Measurements from ENCODE around the gene HCRT.

The HCRT gene

DNA sequence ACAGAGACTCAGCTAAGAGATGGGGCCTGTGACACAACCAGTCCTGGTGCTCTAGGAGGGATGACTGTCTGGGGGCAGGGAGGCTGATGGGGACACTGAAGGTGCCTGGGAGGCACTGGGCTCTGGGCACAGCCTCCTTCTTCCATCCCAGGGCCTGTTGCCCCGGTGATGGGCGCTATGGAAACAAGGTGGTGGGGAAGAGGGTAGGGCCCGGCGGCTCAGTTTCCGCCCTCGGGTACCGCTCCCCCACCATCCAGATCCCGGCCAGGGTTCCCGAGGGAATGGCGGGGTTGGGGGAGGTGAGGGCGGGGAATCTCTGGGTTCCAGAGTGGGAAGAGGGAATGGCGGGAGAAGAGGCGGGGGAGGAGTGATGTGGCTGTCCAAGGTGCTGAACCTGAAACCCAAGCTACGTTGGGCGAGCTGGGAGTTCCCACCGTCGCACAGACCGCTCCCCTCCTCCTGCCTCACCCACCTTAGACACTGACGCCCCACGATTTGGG is 5.3 kb downstream of the HCRT start:
- TF ChIP-seq, protein P1, sequence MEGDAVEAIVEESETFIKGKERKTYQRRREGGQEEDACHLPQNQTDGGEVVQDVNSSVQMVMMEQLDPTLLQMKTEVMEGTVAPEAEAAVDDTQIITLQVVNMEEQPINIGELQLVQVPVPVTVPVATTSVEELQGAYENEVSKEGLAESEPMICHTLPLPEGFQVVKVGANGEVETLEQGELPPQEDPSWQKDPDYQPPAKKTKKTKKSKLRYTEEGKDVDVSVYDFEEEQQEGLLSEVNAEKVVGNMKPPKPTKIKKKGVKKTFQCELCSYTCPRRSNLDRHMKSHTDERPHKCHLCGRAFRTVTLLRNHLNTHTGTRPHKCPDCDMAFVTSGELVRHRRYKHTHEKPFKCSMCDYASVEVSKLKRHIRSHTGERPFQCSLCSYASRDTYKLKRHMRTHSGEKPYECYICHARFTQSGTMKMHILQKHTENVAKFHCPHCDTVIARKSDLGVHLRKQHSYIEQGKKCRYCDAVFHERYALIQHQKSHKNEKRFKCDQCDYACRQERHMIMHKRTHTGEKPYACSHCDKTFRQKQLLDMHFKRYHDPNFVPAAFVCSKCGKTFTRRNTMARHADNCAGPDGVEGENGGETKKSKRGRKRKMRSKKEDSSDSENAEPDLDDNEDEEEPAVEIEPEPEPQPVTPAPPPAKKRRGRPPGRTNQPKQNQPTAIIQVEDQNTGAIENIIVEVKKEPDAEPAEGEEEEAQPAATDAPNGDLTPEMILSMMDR (IDR thresholded peaks at IDR 0.05; ENCODE audit: extremely low read depth, insufficient read depth, missing control alignments), result no peak
- DNase-seq (ENCODE audit: low spot score), result no peak

DNA sequence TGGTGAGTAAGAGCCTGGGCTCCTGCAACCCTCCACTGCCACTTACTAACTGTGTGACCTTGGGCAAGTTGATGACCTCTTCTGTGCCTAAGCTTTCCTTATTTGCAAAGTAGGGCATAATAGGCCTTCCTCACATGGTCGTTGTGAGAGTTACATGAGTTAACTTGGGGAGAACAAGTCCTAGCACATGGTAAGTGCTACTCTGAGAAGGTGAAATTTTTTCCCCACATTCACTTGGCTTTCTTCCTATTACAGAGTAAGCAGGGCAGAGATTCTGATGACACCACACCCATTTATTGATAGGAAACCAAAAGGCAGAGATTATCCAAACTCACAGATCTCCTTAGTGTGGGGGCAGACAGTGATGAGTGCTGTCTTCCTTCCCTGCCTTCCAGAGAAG is 5.9 kb downstream of the HCRT start:
- TF ChIP-seq, protein P1 (IDR thresholded peaks at IDR 0.05; ENCODE audit: extremely low read depth, insufficient read depth, missing control alignments), result no peak
- in situ Hi-C loops (cut with MboI; ENCODE audit: low pct_unique_long_range_greater_than_20kb, low sequenced_read_pairs, unreplicated experiment), result no loop called here
- no peak for DNase-seq (ENCODE audit: low spot score)

More for the DNA sequence above, 5.3 kb downstream of the HCRT start:
- in situ Hi-C loops (cut with MboI; ENCODE audit: low pct_unique_long_range_greater_than_20kb, low sequenced_read_pairs, unreplicated experiment), result no loop called here

DNA sequence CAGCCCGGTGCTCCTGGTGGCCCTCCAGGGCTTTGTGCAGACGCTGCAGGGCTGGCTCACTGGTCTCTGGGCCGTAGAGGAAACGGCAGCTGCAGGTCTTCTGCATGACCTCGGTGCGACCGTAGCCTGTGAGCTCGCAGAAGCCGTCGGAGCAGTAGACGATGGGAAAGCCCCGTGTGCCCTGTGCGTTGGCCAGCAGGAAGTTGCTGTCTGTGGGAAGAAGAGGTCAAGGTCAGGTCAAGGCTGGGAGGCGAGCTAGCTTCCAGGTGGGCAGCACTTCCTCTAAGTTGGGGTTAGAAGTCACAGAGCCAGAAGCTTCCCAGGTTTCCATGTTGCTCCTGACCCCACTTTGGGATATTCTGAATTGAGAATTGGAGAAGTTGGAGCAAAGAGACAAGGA is 6.4 kb downstream of the HCRT start:
- DNase-seq (ENCODE audit: low spot score), result peak; percentile 75
- in situ Hi-C loops (cut with MboI; ENCODE audit: low pct_unique_long_range_greater_than_20kb, low sequenced_read_pairs, unreplicated experiment), result no loop called here
- TF ChIP-seq, protein P1 (IDR thresholded peaks at IDR 0.05; ENCODE audit: extremely low read depth, insufficient read depth, missing control alignments), result no peak

DNA sequence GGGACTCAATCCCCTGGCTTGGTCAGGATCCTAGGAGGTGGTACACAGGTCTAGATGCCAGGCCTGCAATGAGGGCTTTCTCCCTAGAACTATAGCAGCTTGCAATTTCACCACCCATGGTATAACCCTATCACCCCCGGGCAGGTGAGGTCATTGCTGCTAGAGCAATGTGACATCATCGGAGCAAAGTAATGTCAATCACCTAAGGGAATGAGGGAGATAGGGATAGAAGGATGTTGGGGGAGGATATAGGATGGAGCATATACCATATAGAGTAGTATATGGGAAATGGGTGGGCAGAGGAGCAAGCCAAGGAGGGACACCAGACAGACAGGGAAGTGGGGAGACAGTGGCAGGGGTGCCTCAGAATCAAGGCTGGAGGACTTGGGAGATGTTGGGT is 7.6 kb downstream of the HCRT start:
- DNase-seq (ENCODE audit: low spot score), result no peak
- in situ Hi-C loops (cut with MboI; ENCODE audit: low pct_unique_long_range_greater_than_20kb, low sequenced_read_pairs, unreplicated experiment), result no loop called here
- TF ChIP-seq, protein P1 (IDR thresholded peaks at IDR 0.05; ENCODE audit: extremely low read depth, insufficient read depth, missing control alignments), result no peak

DNA sequence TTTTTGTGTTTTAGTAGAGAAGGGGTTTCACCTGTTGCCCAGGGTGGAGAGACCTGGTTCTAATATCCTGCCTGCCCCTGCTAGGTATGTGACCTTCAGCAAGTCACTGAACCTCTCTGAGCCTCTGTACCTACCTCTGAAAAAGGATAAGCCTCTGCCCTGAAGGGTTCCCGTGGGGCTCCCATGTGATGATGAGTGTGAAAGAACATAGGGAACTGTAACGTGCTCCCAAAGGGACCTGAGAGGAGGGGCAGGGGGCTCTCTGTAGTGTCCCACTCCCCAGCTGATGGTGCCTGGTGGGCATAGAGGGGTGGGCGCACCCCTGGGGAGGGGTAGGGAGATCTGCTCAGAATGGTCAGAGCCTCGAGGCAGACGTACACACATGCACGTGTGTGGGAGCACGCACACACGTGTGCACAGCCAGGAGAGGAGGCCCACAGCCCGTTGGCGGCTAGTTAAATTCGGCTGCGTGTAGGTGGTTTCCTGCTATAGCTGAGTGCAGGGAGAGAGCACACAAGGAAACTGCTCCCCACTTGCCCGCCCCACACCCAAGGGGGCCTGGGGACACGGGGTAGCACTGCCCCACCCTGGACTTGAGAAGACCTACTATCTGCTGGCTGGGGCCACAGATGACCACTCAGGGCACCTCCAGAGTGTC is 11.0 kb downstream of the HCRT start:
- in situ Hi-C loops (cut with MboI; ENCODE audit: low pct_unique_long_range_greater_than_20kb, low sequenced_read_pairs, unreplicated experiment), result no loop called here
- DNase-seq (ENCODE audit: low spot score), result no peak
- TF ChIP-seq, protein P1 (IDR thresholded peaks at IDR 0.05; ENCODE audit: extremely low read depth, insufficient read depth, missing control alignments), result no peak

DNA sequence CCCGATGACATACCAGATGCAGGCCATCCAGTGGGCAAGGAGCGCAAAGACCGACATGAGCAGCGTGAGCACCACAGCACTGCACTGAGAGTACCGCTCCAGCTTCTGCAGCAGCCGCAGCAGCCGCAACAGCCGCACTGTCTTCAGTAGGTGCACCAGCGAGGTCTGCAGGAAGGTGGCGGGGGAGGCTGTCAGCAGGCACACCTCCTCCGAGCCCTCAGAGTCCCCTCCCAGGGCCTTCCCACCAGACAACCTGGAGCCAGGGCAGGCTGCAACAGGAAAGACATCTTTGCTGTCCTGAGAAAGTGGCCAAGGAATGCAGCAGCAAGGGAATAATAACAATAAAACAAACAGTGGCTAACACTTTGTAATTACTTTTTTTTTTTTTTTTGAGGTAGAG is 13.4 kb downstream of the HCRT start:
- DNase-seq (ENCODE audit: low spot score), result no peak
- in situ Hi-C loops (cut with MboI; ENCODE audit: low pct_unique_long_range_greater_than_20kb, low sequenced_read_pairs, unreplicated experiment), result no loop called here
- TF ChIP-seq, protein P1 (IDR thresholded peaks at IDR 0.05; ENCODE audit: extremely low read depth, insufficient read depth, missing control alignments), result no peak
